ENCODE data around the gene NPHS1.

DNA sequence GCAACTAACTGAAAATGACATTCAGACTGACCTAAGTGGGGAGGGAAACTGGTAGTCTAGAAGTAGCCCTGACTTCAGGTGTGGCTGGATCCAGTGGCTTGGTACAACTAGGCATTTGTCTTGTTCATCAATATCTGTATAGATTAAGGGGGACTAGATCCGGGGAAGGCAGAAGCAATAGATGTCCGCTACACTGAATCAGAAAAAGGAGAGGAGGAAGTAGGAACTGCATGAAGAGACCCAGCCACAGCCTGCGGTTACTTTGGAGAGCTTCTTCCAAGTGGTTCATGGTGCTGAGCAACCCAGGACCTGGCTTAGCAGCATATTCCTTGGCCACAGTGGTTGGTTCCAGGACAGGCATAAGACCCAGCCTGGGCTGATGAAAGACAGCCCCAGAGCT lies 29.7 kb downstream of the NPHS1 start:
- TF ChIP-seq, protein P1, sequence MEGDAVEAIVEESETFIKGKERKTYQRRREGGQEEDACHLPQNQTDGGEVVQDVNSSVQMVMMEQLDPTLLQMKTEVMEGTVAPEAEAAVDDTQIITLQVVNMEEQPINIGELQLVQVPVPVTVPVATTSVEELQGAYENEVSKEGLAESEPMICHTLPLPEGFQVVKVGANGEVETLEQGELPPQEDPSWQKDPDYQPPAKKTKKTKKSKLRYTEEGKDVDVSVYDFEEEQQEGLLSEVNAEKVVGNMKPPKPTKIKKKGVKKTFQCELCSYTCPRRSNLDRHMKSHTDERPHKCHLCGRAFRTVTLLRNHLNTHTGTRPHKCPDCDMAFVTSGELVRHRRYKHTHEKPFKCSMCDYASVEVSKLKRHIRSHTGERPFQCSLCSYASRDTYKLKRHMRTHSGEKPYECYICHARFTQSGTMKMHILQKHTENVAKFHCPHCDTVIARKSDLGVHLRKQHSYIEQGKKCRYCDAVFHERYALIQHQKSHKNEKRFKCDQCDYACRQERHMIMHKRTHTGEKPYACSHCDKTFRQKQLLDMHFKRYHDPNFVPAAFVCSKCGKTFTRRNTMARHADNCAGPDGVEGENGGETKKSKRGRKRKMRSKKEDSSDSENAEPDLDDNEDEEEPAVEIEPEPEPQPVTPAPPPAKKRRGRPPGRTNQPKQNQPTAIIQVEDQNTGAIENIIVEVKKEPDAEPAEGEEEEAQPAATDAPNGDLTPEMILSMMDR (tag by site-specific recombination; IDR thresholded peaks at IDR 0.05) = no peak
- TF ChIP-seq, protein P2, sequence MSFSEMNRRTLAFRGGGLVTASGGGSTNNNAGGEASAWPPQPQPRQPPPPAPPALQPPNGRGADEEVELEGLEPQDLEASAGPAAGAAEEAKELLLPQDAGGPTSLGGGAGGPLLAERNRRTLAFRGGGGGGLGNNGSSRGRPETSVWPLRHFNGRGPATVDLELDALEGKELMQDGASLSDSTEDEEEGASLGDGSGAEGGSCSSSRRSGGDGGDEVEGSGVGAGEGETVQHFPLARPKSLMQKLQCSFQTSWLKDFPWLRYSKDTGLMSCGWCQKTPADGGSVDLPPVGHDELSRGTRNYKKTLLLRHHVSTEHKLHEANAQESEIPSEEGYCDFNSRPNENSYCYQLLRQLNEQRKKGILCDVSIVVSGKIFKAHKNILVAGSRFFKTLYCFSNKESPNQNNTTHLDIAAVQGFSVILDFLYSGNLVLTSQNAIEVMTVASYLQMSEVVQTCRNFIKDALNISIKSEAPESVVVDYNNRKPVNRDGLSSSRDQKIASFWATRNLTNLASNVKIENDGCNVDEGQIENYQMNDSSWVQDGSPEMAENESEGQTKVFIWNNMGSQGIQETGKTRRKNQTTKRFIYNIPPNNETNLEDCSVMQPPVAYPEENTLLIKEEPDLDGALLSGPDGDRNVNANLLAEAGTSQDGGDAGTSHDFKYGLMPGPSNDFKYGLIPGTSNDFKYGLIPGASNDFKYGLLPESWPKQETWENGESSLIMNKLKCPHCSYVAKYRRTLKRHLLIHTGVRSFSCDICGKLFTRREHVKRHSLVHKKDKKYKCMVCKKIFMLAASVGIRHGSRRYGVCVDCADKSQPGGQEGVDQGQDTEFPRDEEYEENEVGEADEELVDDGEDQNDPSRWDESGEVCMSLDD (tag by site-specific recombination; IDR thresholded peaks at IDR 0.05) = no peak

Data from HEK293 (cell line).